ENCODE data around the gene FAM13C.

DNA sequence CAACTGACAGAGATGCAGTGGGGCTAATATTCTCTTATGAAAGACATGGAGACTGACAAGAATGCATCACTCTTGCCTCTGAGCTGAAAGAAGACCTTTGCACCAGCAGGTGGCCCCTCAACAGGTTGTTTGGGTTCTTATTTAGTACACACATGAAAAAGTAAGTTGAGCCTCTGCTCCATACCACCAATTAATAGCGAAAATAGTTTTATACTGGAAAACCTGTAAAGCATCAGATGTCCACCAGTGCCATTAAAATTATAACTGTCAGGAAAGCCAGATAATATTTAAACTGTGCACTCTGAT lies 26.3 kb upstream of the FAM13C start:
- TF ChIP-seq POLR2AphosphoS5 (IDR thresholded peaks at IDR 0.05; ENCODE audit: insufficient read depth in 1 of 2, low read depth in 1 of 2): no peak
- TF ChIP-seq POLR2A (IDR thresholded peaks at IDR 0.05): no peak

All from vagina (tissue), 2 donors.